K562 (cell line): ENCODE data around the gene PCDHGB5.

Experiments
- CTCF ChIP-seq, 3 experiments: IDR thresholded peaks in 2 of 3; conservative IDR thresholded peaks in 1 of 3; 2 replicates each; pipeline ENCODE4 v1.5.1; 2011 to 2012; ENCODE audit warnings: low read length in 3 of 3, mild to moderate bottlenecking in 3 of 3, control low read depth in 2 of 3, improper control_type of control experiment in 1 of 3, inconsistent platforms in 1 of 3, low read depth in 1 of 3, mixed read lengths in 1 of 3, moderate library complexity in 1 of 3; ENCODE audit not compliant: insufficient read depth in 2 of 3
- ELF4 ChIP-seq: fragments of 450-650 bp; formaldehyde crosslinking; IDR thresholded peaks from 2 replicates; pipeline ENCODE4 v1.4.0; 2022; ENCODE audit warnings: missing genetic modification characterization
- EZH2 ChIP-seq: IDR thresholded peaks from 2 replicates; pipeline ENCODE4 v1.6.1; 2012; ENCODE audit warnings: low read depth, mild to moderate bottlenecking, inconsistent platforms, low read length, borderline replicate concordance
- FOXK2 ChIP-seq, 2 experiments: fragments of 450-650 bp; IDR thresholded peaks in 1 of 2; conservative IDR thresholded peaks in 1 of 2; 2 replicates each; pipeline ENCODE4 v1.6.1; 2016; ENCODE audit warnings: low read depth in 2 of 2, mild to moderate bottlenecking in 1 of 2
- GMEB1 ChIP-seq: fragments of 250-450 bp; sonication (Bioruptor Pico); IDR thresholded peaks from 2 replicates; pipeline ENCODE4 v1.4.0; 2020; ENCODE audit warnings: mild to moderate bottlenecking
- NBN ChIP-seq: fragments of 450-650 bp; IDR thresholded peaks from 2 replicates; pipeline ENCODE4 v1.6.1; 2016; ENCODE audit warnings: low read depth, mild to moderate bottlenecking
- SMC3 ChIP-seq: conservative IDR thresholded peaks from 2 replicates; pipeline ENCODE4 v1.6.1; 2011; ENCODE audit warnings: low read depth, low read length, improper control_type of control experiment; ENCODE audit not compliant: insufficient read depth
- TRIM24 ChIP-seq, 2 experiments: fragments of 450-650 bp; IDR thresholded peaks; 2 replicates each; pipeline ENCODE4 v1.6.1; 2016
- ZBTB26 ChIP-seq: fragments of 450-650 bp; formaldehyde crosslinking; IDR thresholded peaks from 2 replicates; pipeline ENCODE4 v1.4.0; 2022; ENCODE audit warnings: missing genetic modification characterization
- ZFP36 ChIP-seq: fragments of 150-350 bp; IDR thresholded peaks from 2 replicates; pipeline ENCODE4 v1.6.1; 2018; ENCODE audit warnings: low read length, low read depth; ENCODE audit not compliant: partially characterized antibody

GRCh38 chr5:141356133-141356532 lies 41.6 kb upstream of the PCDHGB5 start:
- TF ChIP-seq ELF4 (CRISPR knock-in tag), result no peak
- no peak for TF ChIP-seq FOXK2 (conservative IDR thresholded peaks at IDR 0.05 in 1 of 2, IDR thresholded peaks at IDR 0.05 in 1 of 2; ENCODE audit: low read depth in 2 of 2)
- no peak for TF ChIP-seq ZFP36
- TF ChIP-seq GMEB1 (CRISPR knock-in tag), result no peak
- no peak for TF ChIP-seq CTCF (IDR thresholded peaks at IDR 0.05 in 2 of 3, conservative IDR thresholded peaks at IDR 0.05 in 1 of 3; ENCODE audit: insufficient read depth in 2 of 3, low read depth in 1 of 3, low read length in 3 of 3)
- no peak for TF ChIP-seq TRIM24 (IDR thresholded peaks at IDR 0.05)
- no peak for TF ChIP-seq EZH2
- TF ChIP-seq NBN, result no peak
- no peak for TF ChIP-seq ZBTB26 (CRISPR knock-in tag)
- TF ChIP-seq SMC3, result no peak
